ENCODE data around the gene ETV6.

ETV6 gene

DNA sequence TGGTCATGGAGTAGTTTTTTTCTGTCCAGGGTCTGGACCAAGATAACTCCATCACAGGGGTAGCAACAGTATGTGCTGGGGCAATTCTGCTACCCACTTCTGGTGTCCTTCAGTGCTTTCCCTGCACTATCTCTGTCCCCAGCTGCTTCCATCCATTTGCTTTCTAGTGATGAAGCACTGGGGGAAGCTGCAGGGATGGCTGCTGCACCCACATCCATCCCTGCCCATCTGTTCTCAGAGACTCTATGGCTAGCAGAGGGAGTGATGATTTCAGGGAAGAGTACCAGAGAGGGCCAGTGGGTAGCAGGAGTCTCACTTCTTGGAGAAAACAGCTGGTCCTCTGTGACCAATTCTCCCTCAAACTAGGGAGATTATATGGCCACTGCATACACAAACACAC, 44.1 kb downstream of the ETV6 start:
- Histone ChIP-seq H3K4me3 (ENCODE audit: low read depth, low read length) (no peak overlapping the region), H3K27ac (ENCODE audit: low read depth, low read length) (no peak overlapping the region)

DNA sequence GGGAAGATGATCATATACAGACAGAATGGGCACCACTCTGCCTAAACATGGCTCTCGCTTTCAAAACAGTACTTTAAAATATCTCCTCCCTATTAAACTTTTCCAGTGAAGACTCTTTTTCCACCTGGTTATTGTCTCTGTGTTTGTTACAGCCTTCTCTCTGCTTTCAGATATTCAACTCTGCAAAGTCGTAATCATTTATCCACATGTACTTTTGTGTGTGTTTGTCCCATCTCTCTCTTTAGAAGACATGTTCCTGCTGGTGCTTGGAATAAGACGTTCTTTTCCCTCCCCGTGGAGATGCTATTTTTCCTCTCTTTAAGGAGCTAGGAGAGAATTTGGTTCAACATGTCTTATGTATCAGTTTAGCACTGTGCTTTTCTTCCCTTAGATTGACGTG, 45.1 kb downstream of the ETV6 start:
- Histone ChIP-seq H3K27ac (ENCODE audit: low read depth, low read length) (no peak overlapping the region), H3K36me3 (ENCODE audit: control insufficient read depth, insufficient read depth, low read length) (no peaks in the 10 kb centered on the region), H3K9ac (ENCODE audit: low read length) (no peak overlapping the region), H3K4me1 (ENCODE audit: control insufficient read depth, insufficient read depth, low read length) (0 out of 2 replicates have a peak, but pooled peaks cover 4% of the 10 kb centered on the region), H3K9me3 (ENCODE audit: control insufficient read depth, insufficient read depth, low read depth, low read length) (peaks cover 3% of the 10 kb centered on the region; the same call in 1 of the 2 replicates), H3K27me3 (ENCODE audit: control insufficient read depth, insufficient read depth, low read length) (no peaks in the 10 kb centered on the region), H3K4me3 (ENCODE audit: low read depth, low read length) (no peak overlapping the region)

More for the DNA sequence above, 44.1 kb downstream of the ETV6 start:
- Histone ChIP-seq H3K4me1 (ENCODE audit: control insufficient read depth, insufficient read depth, low read length) (peaks cover 9% of the 10 kb centered on the region), H3K9me3 (ENCODE audit: control insufficient read depth, insufficient read depth, low read depth, low read length) (peaks cover 3% of the 10 kb centered on the region; the same call in 1 of the 2 replicates), H3K27me3 (ENCODE audit: control insufficient read depth, insufficient read depth, low read length) (no peaks in the 10 kb centered on the region), H3K36me3 (ENCODE audit: control insufficient read depth, insufficient read depth, low read length) (no peaks in the 10 kb centered on the region), H3K9ac (ENCODE audit: low read length) (no peak overlapping the region)

DNA sequence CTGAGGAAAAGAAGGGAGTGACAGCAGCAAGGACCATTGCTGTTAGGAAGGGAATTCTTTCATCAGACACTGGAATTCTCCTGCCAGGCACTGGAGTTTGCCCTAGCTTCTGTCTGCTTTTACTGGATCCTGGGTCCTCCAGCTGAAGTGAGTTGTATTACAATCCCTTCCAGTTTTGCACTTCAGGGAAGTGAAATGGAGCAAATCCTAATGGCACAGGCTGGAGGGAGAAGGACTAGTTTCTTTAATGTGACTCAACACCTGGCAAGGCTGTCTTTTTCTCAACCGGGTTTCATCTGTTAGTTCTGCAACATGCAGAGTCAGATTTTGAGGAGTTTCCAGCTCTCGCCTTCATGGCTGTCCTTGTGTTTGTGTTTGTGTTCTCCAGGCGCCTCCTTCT, 45.8 kb downstream of the ETV6 start:
- H3K9ac ChIP-seq (ENCODE audit: low read length), result no peak overlapping the region
- H3K27me3 ChIP-seq (ENCODE audit: control insufficient read depth, insufficient read depth, low read length), result no peaks in the 10 kb centered on the region
- H3K36me3 ChIP-seq (ENCODE audit: control insufficient read depth, insufficient read depth, low read length), result no peaks in the 10 kb centered on the region
- H3K4me3 ChIP-seq (ENCODE audit: low read depth, low read length), result no peak overlapping the region
- H3K9me3 ChIP-seq (ENCODE audit: control insufficient read depth, insufficient read depth, low read depth, low read length), result peaks cover 3% of the 10 kb centered on the region; the same call in 1 of the 2 replicates
- H3K27ac ChIP-seq (ENCODE audit: low read depth, low read length), result no peak overlapping the region
- 0 out of 2 replicates have a peak, but pooled peaks cover 4% of the 10 kb centered on the region for H3K4me1 ChIP-seq (ENCODE audit: control insufficient read depth, insufficient read depth, low read length)

DNA sequence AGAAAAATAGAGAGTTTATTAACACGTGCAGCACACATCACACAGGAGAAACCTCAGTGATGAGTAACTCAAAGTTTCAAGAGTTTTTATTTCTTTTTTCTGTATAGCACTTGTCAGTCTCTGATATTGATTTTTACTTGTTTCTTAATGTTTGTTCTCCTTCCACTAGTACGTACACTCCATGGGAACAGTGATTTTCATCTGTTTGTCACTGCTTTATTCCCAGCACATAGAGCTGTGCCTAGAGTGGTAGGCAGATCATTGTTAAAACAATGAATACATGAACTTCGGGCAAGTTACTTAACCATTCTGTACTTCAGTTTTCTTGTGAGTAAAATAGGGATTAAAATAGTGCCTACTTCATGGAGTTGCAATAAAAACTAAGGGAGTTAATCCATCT, 46.6 kb downstream of the ETV6 start:
- Histone ChIP-seq H3K4me1 (ENCODE audit: control insufficient read depth, insufficient read depth, low read length) (peaks cover 10% of the 10 kb centered on the region), H3K27me3 (ENCODE audit: control insufficient read depth, insufficient read depth, low read length) (no peaks in the 10 kb centered on the region), H3K4me3 (ENCODE audit: low read depth, low read length) (no peak overlapping the region), H3K36me3 (ENCODE audit: control insufficient read depth, insufficient read depth, low read length) (no peaks in the 10 kb centered on the region), H3K9me3 (ENCODE audit: control insufficient read depth, insufficient read depth, low read depth, low read length) (peaks cover 3% of the 10 kb centered on the region; the same call in 1 of the 2 replicates), H3K27ac (ENCODE audit: low read depth, low read length) (no peak overlapping the region), H3K9ac (ENCODE audit: low read length) (no peak overlapping the region)

DNA sequence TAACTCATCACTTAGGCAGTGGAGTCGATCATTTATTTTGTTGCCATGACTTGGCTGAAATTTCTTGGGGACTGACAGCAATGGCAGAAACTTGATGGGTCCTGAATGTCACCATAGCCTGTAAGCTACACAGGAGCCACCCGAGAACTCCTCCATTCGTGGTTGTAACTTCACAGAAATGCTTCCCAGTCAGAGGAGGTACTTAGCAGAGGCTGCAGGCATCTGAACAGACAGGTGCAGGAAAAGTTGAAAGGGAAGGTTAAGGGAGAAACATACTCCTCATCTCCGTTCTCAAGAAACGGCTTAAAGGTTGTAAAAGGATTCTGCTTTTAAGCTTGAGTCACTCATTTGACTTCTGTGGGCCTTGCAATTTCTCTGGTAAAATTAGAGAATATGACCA, 47.7 kb downstream of the ETV6 start:
- Histone ChIP-seq H3K27me3 (ENCODE audit: control insufficient read depth, insufficient read depth, low read length) (no peaks in the 10 kb centered on the region), H3K4me1 (ENCODE audit: control insufficient read depth, insufficient read depth, low read length) (peaks cover 18% of the 10 kb centered on the region), H3K9ac (ENCODE audit: low read length) (no peak overlapping the region), H3K4me3 (ENCODE audit: low read depth, low read length) (no peak overlapping the region), H3K9me3 (ENCODE audit: control insufficient read depth, insufficient read depth, low read depth, low read length) (peaks cover 3% of the 10 kb centered on the region; the same call in 1 of the 2 replicates), H3K36me3 (ENCODE audit: control insufficient read depth, insufficient read depth, low read length) (no peaks in the 10 kb centered on the region), H3K27ac (ENCODE audit: low read depth, low read length) (no peak overlapping the region)

DNA sequence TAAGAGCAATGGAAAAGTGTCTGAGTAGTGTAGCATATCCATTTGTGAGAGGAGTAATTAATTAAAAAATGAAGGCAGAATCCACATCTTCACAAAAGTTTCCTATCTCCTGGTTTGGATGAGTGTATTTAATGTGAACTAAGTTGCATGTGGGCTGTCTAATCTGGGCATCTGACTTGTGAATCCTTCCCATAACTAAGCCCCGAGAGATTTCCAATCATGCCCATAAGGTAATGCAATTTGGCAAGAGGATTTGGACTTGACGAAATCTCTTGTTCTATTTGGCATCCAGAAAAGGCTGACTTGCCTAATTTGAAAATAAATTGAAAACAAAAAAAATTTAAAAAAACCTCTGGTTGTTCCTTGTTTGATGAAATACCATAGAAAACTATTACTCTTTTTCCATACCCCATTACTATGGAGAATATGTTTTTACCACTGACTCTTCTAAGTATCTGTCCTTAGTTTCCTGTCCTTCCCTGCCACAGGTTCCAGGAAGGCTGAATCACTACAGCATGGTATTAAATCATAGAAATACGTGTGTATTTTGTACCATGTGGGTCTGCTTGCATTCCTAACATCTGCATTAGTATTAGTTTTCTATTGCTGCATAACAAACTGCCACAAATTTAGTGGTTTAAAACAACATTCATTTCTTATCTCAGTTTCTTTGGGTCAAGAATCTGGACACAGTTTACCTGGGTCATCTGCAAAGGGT, 48.4 kb downstream of the ETV6 start:
- peaks cover 3% of the 10 kb centered on the region; the same call in 1 of the 2 replicates for H3K9me3 ChIP-seq (ENCODE audit: control insufficient read depth, insufficient read depth, low read depth, low read length)
- H3K9ac ChIP-seq (ENCODE audit: low read length), result no peak overlapping the region
- H3K4me1 ChIP-seq (ENCODE audit: control insufficient read depth, insufficient read depth, low read length), result peaks cover 18% of the 10 kb centered on the region
- no peak overlapping the region for H3K27ac ChIP-seq (ENCODE audit: low read depth, low read length)
- no peaks in the 10 kb centered on the region for H3K27me3 ChIP-seq (ENCODE audit: control insufficient read depth, insufficient read depth, low read length)
- H3K36me3 ChIP-seq (ENCODE audit: control insufficient read depth, insufficient read depth, low read length), result no peaks in the 10 kb centered on the region
- no peak overlapping the region for H3K4me3 ChIP-seq (ENCODE audit: low read depth, low read length)

DNA sequence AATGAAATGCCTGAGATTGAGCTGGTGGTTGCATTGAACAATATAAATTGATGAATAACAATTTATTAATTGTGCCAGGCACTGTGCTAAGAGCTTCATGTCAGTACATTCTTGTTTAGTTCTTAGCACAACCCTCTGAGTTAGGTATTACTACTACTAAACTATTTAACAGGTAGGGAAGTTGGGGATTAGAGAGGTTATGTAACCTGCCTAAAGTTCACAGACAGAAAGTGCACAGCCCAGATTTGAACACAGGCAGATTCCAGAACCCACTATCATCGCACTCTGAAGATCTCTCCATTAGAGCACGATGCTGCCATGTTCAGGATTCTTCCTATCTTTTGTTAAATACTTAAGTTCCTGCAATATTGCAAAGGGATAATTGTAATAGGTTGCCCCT, 49.3 kb downstream of the ETV6 start:
- Histone ChIP-seq H3K27me3 (ENCODE audit: control insufficient read depth, insufficient read depth, low read length) (no peaks in the 10 kb centered on the region), H3K4me3 (ENCODE audit: low read depth, low read length) (no peak overlapping the region), H3K36me3 (ENCODE audit: control insufficient read depth, insufficient read depth, low read length) (no peaks in the 10 kb centered on the region), H3K9me3 (ENCODE audit: control insufficient read depth, insufficient read depth, low read depth, low read length) (peaks cover 3% of the 10 kb centered on the region; the same call in 1 of the 2 replicates), H3K4me1 (ENCODE audit: control insufficient read depth, insufficient read depth, low read length) (peaks cover 18% of the 10 kb centered on the region), H3K27ac (ENCODE audit: low read depth, low read length) (no peak overlapping the region), H3K9ac (ENCODE audit: low read length) (no peak overlapping the region)

DNA sequence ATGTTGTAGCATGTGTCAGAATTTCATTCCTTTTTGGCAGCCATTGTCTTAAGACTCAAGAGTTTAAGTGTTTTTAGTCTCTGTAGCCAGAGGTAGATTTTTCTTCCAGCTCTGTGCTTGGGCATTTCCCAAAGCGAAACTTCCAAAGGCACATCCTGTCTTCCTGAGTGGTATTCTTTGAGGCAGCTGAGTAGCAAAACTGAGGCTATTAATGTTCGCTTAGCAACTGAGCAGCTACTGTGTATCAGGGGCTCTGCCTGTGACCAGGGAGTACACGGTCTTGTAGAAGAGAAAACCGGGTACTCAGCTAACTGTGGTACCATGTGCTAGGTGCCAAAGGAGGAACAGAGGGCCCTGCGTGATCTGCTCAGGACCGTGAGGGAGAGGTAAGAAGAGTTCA, 52.0 kb downstream of the ETV6 start:
- H3K4me3 ChIP-seq (ENCODE audit: low read depth, low read length), result no peak overlapping the region
- H3K4me1 ChIP-seq (ENCODE audit: control insufficient read depth, insufficient read depth, low read length), result peaks cover 24% of the 10 kb centered on the region
- H3K27me3 ChIP-seq (ENCODE audit: control insufficient read depth, insufficient read depth, low read length), result no peaks in the 10 kb centered on the region
- peaks cover 3% of the 10 kb centered on the region; the same call in 1 of the 2 replicates for H3K9me3 ChIP-seq (ENCODE audit: control insufficient read depth, insufficient read depth, low read depth, low read length)
- H3K27ac ChIP-seq (ENCODE audit: low read depth, low read length), result 0 out of 2 replicates have a peak overlapping the region, but pooled peaks have one; percentile 0
- H3K36me3 ChIP-seq (ENCODE audit: control insufficient read depth, insufficient read depth, low read length), result no peaks in the 10 kb centered on the region
- no peak overlapping the region for H3K9ac ChIP-seq (ENCODE audit: low read length)

DNA sequence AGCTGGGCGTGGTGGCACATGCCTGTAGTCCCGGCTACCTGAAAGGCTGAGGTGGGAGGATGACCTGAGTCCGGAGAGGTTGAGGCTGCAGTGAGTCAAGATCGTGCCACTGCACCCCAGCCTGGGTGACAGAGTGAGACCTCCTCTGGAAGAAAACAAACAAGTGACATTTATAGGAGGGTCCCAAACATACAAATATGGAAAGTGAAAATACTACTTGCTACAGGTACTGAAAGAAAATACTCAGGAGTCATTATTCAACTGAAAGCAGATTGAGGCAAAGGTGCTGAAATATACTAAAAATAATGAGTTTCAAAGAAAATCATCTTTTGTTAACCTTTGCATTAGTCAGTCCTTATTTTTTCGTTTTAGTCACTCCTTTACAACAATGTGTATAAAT, 53.5 kb downstream of the ETV6 start:
- Histone ChIP-seq H3K4me1 (ENCODE audit: control insufficient read depth, insufficient read depth, low read length) (peaks cover 28% of the 10 kb centered on the region), H3K9me3 (ENCODE audit: control insufficient read depth, insufficient read depth, low read depth, low read length) (peaks cover 3% of the 10 kb centered on the region; the same call in 1 of the 2 replicates), H3K9ac (ENCODE audit: low read length) (no peak overlapping the region), H3K27ac (ENCODE audit: low read depth, low read length) (no peak overlapping the region), H3K4me3 (ENCODE audit: low read depth, low read length) (no peak overlapping the region), H3K36me3 (ENCODE audit: control insufficient read depth, insufficient read depth, low read length) (no peaks in the 10 kb centered on the region), H3K27me3 (ENCODE audit: control insufficient read depth, insufficient read depth, low read length) (no peaks in the 10 kb centered on the region)

DNA sequence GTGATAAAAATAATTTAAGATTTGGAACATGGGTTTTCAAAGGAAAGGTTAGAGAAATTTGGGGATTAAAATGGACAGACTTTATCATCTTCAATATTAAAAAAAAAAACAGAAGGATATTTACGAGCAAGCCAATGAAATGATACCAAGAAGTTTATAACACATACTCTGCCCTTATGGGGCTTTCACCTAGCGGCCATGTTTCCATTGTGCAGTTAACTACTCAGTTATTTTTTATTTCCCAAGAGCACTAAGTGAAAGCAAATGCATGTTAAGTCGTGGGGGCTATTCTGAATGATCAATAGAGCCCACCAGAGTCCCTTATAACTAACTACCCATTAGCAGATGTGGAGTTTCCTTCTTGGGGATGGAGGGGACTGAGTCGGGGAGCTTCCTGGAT, 53.9 kb downstream of the ETV6 start:
- Histone ChIP-seq H3K27me3 (ENCODE audit: control insufficient read depth, insufficient read depth, low read length) (no peaks in the 10 kb centered on the region), H3K4me1 (ENCODE audit: control insufficient read depth, insufficient read depth, low read length) (peaks cover 28% of the 10 kb centered on the region), H3K9me3 (ENCODE audit: control insufficient read depth, insufficient read depth, low read depth, low read length) (no peaks in the 10 kb centered on the region), H3K4me3 (ENCODE audit: low read depth, low read length) (no peak overlapping the region), H3K27ac (ENCODE audit: low read depth, low read length) (no peak overlapping the region), H3K36me3 (ENCODE audit: control insufficient read depth, insufficient read depth, low read length) (no peaks in the 10 kb centered on the region), H3K9ac (ENCODE audit: low read length) (no peak overlapping the region)

DNA sequence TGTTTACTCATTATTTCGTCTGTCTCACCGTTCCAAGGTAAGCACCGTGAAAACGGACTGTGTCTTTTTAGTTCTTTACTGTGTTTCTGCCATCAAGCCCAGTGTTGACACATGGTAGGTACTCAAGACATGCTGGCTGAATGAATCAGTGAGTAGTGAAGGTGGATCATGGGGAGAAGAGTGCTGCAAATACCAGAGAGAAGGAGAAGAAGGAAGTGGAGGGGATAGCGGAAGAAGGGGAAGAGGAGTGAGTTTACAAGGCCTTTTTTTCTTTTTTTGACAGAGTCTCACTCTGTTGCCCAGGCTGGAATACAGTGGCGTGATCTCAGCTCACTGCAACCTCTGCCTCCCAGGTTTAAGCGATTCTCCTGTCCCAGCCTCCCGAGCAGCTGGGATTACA, 54.6 kb downstream of the ETV6 start:
- no peaks in the 10 kb centered on the region for H3K27me3 ChIP-seq (ENCODE audit: control insufficient read depth, insufficient read depth, low read length)
- no peak overlapping the region for H3K27ac ChIP-seq (ENCODE audit: low read depth, low read length)
- peaks cover 28% of the 10 kb centered on the region for H3K4me1 ChIP-seq (ENCODE audit: control insufficient read depth, insufficient read depth, low read length)
- H3K9me3 ChIP-seq (ENCODE audit: control insufficient read depth, insufficient read depth, low read depth, low read length), result no peaks in the 10 kb centered on the region
- no peak overlapping the region for H3K9ac ChIP-seq (ENCODE audit: low read length)
- H3K36me3 ChIP-seq (ENCODE audit: control insufficient read depth, insufficient read depth, low read length), result no peaks in the 10 kb centered on the region
- no peak overlapping the region for H3K4me3 ChIP-seq (ENCODE audit: low read depth, low read length)

Measured in HUES6 (cell line).